HG02884 (cell line): ENCODE data around the gene LMX1A.

Experiments used
- ATAC-seq: cut with Tn5 transposase; IDR thresholded peaks from one replicate; pipeline ENCODE4 v1.9.1; 2021; ENCODE audit warnings: mild to moderate bottlenecking, moderate library complexity; ENCODE audit not compliant: unreplicated experiment

The LMX1A gene

DNA sequence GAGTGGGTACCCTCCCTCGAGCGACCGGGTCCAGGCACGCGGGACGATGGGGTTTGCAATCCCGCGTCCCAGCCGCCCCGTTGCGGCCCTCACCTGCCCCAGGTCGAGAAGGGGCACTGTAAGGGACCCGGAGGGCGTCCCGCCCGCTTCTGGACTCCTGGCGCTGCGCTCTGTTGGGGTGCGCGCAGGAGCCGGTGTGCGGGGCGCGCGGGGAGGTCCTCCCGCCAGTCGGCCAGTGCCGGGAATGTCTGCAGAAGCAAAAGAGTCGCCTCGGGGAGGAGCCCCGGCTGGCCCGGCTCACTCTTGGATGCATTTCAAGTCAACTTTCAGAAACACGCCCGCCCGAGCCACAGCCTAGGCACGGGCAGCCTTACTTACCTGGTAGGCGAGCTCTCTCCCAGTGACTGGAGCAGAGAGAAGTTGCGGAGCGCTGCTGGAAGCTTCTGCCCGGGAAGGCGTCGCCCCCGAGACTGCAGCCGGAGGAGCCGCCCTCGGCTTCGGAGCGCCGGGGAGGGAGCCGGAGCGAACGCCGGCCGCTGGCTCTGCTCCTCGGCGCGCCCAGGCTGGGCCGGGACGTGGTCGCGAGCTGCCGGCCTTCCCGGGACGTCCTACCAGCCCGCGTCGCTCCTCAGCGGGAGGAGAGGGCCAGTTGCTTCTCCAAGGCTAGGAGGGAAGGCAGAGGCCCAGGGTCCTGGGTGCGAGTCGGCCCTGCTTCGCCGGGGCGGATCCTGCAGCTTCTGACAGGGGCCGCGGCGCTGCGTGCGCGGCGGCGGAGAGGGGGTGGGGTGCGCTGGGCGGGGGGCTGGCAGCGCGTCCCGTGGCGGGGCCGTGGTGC lies at the start of gene LMX1A:
TSS of gene LMX1A (minus strand) at position 739 of the 835 bp plus-strand sequence. CDS start 1,156 bp downstream, outside the sequence.
- ATAC-seq: no peak

DNA sequence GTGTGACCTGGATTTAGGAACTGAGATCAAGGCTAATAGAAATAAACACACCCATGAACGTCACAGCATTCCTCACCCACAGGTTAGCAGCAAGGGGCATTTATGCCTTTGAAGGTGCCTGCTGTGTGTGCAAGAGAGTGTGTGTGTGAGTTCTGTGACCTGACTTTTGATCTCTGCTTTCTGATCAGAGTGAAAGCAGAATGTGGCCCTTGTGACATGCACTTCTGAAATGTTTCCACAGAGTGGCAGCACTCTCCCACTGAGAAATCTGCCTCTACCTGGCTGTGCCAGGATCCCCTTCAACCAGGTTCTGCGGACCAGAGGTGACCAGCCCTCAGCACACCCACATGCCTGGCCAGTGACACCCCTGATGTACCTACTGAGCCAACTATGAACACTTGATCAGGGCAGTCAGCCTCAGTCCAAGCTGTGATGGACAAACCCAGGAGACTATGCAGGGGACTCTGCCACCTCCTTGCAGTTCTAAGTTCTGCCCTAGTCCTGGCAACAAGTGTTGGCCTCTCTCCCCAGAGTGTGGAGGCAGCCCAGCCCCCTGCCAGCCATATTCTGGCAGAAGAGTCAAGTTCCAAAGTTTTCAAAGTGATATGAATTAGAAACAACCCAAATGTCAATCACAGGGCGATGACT lies 47.4 kb upstream of the LMX1A start:
- peak; percentile 73 for ATAC-seq

DNA sequence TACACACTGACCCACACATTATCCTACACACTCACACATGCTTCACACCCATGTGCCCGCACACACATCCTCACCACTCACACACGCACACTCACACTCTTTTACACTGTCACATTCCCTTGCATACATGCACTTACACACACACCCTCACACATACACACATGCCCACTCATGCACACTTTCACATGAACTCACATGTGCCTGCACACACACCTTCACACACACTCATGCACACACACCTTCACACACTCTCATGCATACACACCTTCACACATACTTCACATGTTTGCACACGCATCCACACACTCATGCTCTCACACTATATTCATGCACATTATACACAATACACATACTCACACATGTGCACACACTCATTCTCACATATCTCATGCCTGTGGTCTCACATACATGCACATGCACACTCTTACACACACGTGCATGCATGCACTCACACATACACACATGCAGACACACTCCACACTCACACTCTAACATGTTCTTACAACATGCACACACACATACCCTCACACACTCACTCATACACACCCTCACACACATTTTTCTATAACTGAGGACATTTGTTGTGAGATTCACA lies 46.1 kb upstream of the LMX1A start:
- ATAC-seq: no peak

DNA sequence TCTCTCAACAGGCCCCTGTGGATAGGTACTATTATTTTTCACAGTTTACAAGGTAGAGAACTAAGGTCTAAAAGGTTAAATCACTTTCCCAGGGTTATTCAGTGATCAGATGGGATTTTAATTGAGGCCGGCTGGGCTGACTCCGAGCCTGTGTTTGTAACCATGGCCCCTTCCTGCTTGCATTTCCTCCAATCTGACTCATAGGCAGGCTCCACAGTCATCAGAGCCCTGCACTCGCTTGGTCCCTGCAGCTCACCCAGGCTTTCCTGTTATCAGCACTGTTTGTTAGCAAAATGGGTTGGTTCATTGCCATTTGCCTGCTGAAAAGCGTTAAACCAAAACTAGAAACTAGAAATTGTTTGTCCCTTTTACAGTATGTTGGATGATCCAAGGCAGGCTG lies 41.4 kb upstream of the LMX1A start:
- no peak for ATAC-seq

DNA sequence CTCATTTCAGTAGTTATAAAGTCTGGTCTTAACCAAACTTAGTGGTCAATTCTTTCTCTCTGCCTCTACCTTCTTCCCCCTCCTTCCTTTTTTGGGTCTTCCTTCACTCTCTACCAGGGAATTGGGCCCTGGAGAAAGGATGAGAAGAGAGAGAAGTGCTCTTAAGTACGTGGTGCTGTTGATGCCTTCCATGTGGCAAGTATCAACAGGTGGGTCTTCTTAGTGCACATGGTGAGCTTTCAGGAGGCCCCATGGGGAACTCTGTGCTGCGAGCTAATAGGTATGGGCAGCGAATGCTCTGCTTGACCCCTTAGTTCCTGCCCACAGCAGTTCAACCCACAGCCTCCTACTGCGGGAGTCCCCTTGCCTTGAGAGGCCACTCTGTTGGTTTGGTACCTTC lies 39.4 kb upstream of the LMX1A start:
- ATAC-seq: no peak

DNA sequence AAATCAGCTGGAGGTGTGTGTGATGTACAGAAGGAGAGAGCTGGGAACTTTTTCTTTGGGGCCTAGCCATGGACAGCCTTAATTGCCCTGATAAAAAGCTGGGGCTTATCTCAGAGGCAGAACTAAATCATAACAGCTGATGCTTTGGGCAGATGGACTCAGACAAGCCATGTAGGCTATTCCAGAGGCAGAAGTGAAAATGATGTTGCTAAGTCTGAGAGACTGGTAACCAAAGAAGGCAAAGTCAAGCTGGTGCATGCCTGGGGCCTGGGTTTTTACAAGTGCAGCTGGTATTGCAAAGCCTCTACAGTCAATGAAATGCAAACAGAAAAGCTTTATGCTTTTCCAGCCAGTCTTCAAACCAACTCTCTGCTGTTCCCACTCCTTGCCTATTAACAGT lies 39.0 kb upstream of the LMX1A start:
- ATAC-seq: no peak

DNA sequence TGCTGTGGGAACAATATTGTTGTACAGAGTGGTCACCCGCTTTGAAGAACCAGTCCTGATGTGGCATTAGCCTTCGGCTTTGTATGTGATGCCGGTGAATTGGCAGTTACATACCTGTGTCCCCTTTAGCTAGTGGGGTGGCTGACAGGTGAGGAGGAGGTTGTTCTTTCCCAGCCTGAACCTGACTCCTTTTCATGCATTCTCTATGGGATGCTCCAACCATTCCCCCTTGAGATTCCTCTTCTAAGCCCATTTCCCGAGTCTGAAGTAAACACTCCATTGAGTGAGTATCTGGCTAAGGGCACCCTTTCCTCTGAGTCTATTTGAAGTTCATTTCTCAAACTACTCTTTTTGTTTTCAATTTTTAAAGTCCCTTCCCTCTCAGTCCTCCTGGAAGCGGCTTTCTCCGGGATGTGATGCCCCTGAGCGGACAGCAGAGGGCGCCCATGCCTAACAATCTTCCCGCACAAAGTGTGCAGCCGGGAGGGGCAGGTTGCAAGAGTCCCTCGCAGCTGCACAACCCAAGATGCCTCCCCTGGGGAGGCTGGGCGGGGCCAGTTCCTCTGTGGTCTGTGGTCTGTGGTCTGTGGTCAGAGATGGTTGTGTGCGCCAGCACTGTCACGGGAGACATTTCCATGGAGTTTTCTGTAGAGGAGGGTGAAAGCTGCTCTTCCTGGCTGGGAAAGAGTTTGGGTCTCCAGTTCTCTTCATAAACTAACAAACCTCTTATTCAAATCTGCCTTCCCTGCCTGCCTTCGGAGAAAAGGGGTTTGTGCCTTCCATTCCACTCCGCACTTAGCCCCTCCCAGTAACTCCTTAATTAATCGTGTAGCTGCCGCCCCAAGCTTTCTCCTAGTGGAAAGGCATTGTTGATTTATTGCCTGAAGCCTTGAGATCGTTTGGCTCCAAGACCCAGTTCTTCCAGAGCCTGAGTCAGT lies 36.4 kb upstream of the LMX1A start:
- peak; percentile 98 for ATAC-seq

DNA sequence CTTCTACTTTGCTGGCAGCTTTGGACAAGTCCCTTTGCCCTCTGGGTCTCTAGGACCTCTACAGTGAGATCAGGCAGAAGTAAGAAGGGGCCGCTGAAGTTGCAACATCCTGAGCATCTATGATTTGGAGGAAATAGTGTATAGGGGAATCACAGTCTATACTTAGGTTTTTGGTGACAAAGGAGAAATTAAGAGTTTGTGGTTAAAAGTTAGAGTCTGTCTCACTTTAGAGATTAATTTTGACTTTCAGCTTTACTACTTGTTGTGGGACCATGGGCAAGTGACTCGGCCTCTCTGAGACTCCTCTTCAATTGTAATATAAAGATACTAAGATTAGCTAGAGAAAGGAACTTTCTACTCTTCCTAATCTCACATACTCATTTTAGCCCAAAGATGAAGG lies 33.1 kb upstream of the LMX1A start:
- no peak for ATAC-seq

DNA sequence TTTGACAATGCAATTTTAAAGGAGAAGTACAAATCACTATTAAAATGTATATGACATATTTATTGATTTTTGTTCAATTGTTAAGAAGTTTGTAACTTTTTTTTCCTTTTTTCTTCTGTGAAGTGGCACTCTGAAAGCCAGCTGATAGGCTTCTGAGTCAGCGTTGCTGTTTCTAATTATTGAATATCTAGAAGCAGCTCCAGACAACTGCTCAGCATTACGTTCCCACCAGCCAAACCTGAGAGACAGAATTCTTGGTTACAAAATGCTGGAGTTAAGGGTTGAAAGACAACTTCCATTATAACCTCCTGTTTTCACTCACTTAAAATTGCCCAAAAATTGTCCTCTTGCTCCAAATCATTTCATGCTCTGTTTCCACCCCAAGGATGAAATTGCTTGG lies 31.4 kb upstream of the LMX1A start:
- no peak for ATAC-seq

DNA sequence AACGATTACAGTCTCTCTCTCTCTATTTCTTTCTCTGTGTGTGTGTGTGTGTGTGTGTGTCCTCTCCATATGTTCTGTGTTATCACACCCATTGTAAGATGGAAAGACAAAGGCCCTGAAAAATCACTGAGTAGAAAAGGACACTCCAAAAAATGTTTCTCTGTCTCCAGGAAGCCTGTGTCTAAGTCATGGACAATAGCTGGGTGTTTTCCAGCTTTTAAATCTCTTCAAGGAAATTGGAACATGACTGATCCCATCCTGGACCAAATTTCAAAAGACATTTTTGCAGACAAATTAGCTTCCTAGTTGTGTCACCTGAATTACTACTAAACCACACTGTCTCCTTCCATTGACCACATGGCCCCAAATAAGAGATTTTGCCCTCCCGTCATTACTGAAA lies 31.0 kb upstream of the LMX1A start:
- ATAC-seq: no peak

DNA sequence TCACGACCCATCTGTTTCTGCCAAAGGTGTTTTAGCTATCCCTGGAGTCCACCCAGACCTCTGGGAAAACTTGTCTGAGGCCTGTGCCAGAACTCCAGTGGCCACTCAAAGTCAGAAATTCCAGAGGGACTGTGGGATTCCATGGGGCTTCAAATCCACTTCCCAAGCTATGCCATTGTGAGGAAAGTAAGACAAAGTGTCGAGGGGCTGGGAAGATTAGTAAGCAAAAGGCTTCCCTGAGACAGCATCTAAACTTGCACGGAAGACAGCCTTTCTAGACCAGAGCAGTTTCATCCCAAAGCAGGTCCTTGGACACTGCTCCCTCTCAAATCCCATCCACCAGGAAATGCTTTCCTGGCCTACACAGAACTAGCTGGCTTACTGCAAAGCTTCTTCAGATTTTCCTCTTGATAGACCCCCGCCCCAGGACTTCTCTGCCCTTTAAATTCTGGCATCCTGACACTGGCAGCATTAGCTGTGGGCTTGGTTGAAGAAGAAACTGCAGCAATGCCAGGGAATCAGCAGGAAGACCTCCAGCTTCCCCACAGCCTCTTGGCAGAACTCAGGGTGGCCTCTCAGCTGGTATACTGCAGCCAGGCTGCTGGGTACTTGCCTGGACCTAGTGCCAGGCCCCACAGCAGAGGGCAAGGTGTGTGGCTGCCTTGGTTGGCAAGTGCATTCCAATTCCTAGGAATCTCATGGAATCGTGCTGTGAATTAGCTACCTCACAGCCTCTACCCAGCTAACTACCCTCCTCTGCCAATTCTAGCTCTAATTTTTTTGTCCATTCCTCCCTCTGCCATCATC lies 27.3 kb upstream of the LMX1A start:
- ATAC-seq: no peak

DNA sequence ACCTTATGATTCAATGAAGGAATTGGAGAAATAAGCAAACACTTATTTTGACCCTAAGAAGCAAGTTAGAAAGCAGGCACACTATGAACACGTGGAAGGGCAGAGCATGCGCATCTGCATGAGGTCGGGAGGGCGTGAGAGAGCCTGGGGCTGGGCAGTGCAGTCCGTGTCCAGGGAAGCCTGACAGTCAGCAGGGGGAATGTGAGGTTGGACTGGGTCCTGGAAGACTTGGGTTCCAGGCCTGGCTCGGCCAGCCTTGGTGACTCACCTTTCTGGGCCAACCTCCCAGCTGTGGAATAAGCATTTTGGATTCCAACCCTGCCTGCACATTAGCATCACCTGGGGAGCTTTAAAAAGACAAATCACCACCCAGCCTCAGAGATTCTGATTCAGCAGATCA lies 26.6 kb upstream of the LMX1A start:
- no peak for ATAC-seq

DNA sequence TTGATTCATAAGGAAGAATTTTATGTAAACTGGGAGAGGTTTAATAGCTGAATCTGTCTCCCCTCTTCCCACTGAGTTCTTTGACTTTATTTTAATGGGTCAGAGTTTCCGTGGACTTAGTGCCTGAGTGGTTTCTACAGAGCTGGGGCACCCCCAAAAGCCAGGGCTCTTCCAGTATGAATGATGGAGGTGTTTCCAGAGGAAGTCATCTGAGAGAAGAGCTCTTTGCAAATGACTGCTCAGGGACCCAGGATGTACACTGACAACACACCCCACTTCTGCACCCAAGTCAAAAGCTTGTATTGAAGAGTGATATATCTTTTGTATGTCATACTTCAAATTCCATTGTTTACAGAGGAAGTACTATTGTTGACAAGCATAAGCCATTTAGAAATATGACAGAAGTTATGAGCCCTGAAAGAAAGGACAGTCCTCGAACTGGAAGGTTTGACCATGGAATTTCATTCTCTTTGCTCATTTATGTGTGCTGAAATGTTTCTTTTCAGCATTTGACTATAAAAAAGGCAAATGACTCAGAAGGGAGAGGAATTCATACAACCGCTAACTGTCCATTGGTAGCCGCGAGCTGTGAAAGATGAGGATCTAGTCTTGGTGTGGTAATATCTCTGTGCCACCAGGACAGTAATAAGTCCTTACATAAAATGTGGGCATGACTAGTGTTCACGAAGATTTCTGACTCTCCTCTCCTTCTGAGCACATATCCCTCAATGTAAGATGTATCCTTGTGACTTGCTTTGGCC lies 25.4 kb upstream of the LMX1A start:
- ATAC-seq: peak; percentile 68

DNA sequence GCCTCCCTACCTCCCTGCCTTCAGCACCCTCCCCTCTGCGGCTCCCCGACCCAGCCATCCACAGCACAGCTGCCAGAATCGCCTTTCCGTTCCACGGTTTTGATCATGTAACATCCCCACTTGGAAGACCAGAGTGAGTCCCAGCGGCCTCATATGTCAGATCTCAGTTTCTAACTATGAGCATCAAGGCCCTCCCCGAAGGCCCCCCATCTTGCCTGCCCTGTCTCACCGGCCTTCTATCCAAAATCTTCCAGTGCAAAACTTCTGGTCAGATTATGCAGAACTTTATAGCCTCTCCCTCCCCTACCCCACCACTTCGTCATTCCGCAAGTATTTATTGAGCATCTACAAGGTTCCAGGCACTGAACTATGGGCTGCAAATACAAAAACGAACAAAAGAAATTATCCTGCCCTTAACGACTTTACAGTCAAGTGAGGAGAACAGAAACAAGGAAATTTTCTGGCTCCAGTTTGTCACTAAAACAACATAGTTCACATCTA lies 20.3 kb upstream of the LMX1A start:
- ATAC-seq: no peak

DNA sequence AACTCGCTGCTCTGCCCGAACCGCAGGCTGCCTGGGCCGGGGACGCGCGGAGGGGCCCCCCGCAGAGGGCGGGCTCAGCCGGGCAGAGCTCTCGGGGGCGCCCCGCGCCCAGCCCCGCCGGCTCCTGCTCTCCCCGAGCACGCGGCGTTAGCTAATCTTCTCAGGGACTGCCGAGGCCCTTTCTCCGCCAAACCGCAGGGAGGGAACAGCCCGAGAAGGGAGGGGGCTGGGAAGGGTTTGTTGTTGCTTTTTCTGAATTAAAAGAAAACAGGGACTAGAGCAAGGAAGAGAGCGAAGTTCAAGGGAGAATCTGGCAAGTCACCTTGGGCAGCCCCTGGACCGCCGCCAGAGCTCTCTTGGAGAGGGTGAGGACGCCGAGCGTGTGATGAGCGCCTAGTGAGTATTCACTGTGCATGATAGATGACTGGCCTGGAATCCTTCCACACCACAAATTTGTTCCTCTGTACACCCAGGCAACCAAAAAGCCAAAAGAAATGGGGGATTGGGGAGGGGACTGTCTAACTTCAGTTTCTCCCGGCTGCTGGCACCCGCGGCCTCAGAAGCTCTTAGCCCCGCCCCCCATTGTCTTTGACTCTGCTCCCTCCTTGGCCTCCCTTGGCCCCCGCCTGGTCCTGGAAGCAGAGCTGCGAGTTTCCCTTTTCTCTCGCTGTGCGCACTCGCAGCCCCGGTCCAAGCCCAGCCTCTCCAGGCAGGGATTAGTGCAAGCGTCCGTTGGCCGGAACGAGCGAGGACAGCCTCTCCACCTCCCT lies 19.7 kb upstream of the LMX1A start:
- ATAC-seq: peak; percentile 57

DNA sequence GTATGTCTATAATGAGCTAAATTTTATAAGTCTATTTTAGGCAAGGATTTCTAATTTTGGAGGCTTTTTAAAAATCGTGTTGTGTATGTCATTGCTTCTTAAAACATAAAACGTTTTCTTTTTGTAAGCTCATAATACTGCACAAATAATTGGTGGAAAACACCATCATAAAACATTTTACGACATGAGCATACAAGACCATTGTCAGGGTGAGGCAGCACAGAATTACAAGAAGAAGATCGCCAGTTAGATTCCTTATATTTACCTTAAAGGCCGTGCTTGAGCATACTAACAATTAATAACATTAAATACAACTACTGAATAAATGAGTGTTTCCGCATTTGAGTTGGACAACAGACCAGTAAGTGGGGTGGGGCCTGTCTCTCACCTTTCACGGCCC lies 19.1 kb upstream of the LMX1A start:
- no peak for ATAC-seq

DNA sequence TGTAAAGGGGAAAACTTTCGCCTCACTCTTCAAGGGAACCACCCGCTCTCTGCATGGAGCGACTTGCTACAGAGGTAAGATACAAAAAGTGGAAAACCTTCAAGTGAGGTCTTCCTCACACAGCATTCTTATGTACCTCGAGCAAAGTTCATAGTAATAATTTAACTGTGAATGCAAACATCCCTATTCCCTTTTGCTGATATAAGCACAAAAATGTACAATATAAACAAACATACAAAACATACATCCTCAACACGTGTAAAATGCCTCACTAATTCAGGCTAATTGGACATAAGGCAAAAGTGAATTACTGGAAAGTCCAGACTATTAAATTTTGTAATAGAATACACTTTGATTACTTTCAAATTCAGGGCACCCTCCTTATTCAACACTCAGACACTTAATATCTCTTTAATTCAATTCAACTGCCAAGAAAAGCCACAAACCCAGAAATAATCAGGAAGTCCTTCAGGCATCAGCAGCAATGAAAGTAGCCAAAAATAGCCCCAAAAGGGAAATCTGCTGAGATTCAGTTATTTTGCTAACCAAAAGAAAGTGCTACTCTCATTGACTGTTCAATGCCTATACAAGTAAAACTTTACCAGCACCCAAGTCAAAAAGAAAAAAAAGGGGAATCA lies 15.2 kb upstream of the LMX1A start:
- ATAC-seq: no peak

DNA sequence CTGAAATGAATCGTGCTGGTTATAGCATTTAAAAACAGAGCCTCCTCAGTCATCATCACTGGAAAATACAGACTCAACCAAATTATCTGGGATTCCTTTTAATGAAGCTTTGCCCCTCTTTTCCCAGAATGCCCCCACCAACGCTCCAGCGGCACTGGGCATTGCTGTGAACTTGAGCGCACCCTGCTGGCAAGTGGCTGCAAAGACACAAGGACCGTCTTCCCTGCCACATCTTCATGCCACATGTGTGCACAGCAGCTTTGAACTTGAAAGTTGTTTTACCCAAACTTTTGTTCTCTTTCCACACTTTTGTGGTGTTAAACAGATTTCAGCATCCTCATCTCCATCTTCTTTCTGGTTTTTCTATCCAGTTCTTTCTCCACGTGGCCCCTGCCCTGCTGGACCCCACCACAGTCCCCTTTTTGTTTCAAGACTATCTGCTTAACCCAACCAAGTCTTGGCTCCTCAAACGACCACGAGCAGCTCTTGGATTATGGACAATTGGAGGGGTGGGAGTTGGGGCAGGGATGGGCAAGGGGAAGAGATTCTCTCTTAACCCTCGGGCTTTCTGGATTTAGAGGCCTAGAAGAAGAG lies 12.8 kb upstream of the LMX1A start:
- peak; percentile 56 for ATAC-seq
